ENCODE data around the gene SHISA7. TPM values are rescaled to one million over a fixed set of nuclear protein-coding genes. Genes with fewer than 3 reads are reported as not detected.

SHISA7 gene
- polyA plus RNA-seq, 3 donors = 0.01 TPM; not detected in 2

GRCh38 chr19:55455576-55456235, 12.6 kb upstream of the SHISA7 start:
- H3K4me1 Mint-ChIP-seq = peaks cover 17% of the 10 kb centered on the region
- DNase-seq = no peak
- intact Hi-C loops (cut with micrococcal nuclease) = loop anchor here (10.0 kb wide), 2 partner anchors 161 to 311 kb away; partner anchors contain the start of gene TNNT1 (in 1 of the 2)
- peaks cover 10 to 24% of the 10 kb centered on the region in 2 donors for H3K27me3 ChIP-seq (ENCODE audit: control insufficient read depth in 2 of 2, insufficient read depth in 2 of 2, low read length in 2 of 2)
- no peak overlapping the region for H3K9ac ChIP-seq (ENCODE audit: insufficient read depth, low read length, poor library complexity, severe bottlenecking)
- H3K27ac Mint-ChIP-seq = peak overlapping the region in 1 of 7 donors; percentile 42
- H3K4me1 ChIP-seq (ENCODE audit: control insufficient read depth in 1 of 2, insufficient read depth in 2 of 2, low read length in 2 of 2) = peaks cover 7 to 15% of the 10 kb centered on the region in 2 donors
- H3K36me3 ChIP-seq (replicated peaks in 1 of 2; ENCODE audit: control insufficient read depth in 1 of 2, insufficient read depth in 2 of 2, low read length in 2 of 2) = peaks cover 0 to 5% of the 10 kb centered on the region in 2 donors
- peaks cover 3% of the 10 kb centered on the region for H4K20me1 ChIP-seq (ENCODE audit: insufficient read depth, low read length)
- no peak overlapping the region for H3K27ac ChIP-seq (ENCODE audit: low read depth in 1 of 2, low read length in 2 of 2)
- no peak overlapping the region for H3K4me2 ChIP-seq (replicated peaks; ENCODE audit: extremely low read depth, low read length, poor library complexity, severe bottlenecking)
- no peak overlapping the region for H3K4me3 ChIP-seq (replicated peaks in 1 of 3; ENCODE audit: low read depth in 2 of 3, low read length in 3 of 3)
- H3K36me3 Mint-ChIP-seq = peaks cover 17 to 29% of the 10 kb centered on the region in 2 donors
- 63% methylated on average over 9 of the region's 11 CpGs for WGBS (ENCODE audit: insufficient coverage)
- no peak overlapping the region for H2AFZ ChIP-seq (ENCODE audit: insufficient read depth, low read depth, low read length, poor library complexity, severe bottlenecking)
- no peak for TF ChIP-seq CTCF (IDR thresholded peaks at IDR 0.05)
- H3K9me3 ChIP-seq (replicated peaks in 1 of 2; ENCODE audit: control insufficient read depth in 1 of 2, insufficient read depth in 1 of 2, low read length in 2 of 2) = peaks cover 5 to 7% of the 10 kb centered on the region in 2 donors
- H3K27me3 Mint-ChIP-seq (ENCODE audit: low read depth in 3 of 3) = peaks cover 22 to 31% (median 25%) of the 10 kb centered on the region in 3 donors
- H3K79me2 ChIP-seq (ENCODE audit: insufficient read depth, low read length) = no peaks in the 10 kb centered on the region
- H3K4me3 Mint-ChIP-seq = no peak overlapping the region
- H3K9me3 Mint-ChIP-seq = peaks cover 0 to 14% (median 9%) of the 10 kb centered on the region in 7 donors

GRCh38 chr19:55454787-55455243, 11.7 kb upstream of the SHISA7 start:
- peaks cover 27 to 36% (median 29%) of the 10 kb centered on the region in 3 donors for H3K27me3 Mint-ChIP-seq (ENCODE audit: low read depth in 3 of 3)
- no peak overlapping the region for H3K27ac ChIP-seq (ENCODE audit: low read depth in 1 of 2, low read length in 2 of 2)
- TF ChIP-seq CTCF (IDR thresholded peaks at IDR 0.05) = peak; percentile 62
- no peak overlapping the region for H3K27ac Mint-ChIP-seq
- H3K27me3 ChIP-seq (ENCODE audit: control insufficient read depth in 2 of 2, insufficient read depth in 2 of 2, low read length in 2 of 2) = peaks cover 10 to 31% of the 10 kb centered on the region in 2 donors
- H3K4me2 ChIP-seq (replicated peaks; ENCODE audit: extremely low read depth, low read length, poor library complexity, severe bottlenecking) = no peak overlapping the region
- H3K9ac ChIP-seq (ENCODE audit: insufficient read depth, low read length, poor library complexity, severe bottlenecking) = no peak overlapping the region
- peaks cover 3% of the 10 kb centered on the region for H4K20me1 ChIP-seq (ENCODE audit: insufficient read depth, low read length)
- peaks cover 0 to 5% of the 10 kb centered on the region in 2 donors for H3K36me3 ChIP-seq (replicated peaks in 1 of 2; ENCODE audit: control insufficient read depth in 1 of 2, insufficient read depth in 2 of 2, low read length in 2 of 2)
- H3K9me3 ChIP-seq (replicated peaks in 1 of 2; ENCODE audit: control insufficient read depth in 1 of 2, insufficient read depth in 1 of 2, low read length in 2 of 2) = peaks cover 5 to 7% of the 10 kb centered on the region in 2 donors
- H3K36me3 Mint-ChIP-seq = peaks cover 17 to 29% of the 10 kb centered on the region in 2 donors
- H3K79me2 ChIP-seq (ENCODE audit: insufficient read depth, low read length) = no peaks in the 10 kb centered on the region
- peak in 2 of 3 donors; percentile 16 to 34 for DNase-seq
- peaks cover 5 to 10% of the 10 kb centered on the region in 2 donors for H3K4me1 ChIP-seq (ENCODE audit: control insufficient read depth in 1 of 2, insufficient read depth in 2 of 2, low read length in 2 of 2)
- peaks cover 9% of the 10 kb centered on the region for H3K4me1 Mint-ChIP-seq
- WGBS (ENCODE audit: insufficient coverage) = 81% methylated on average over 8 of the region's 14 CpGs
- peaks cover 0 to 14% (median 9%) of the 10 kb centered on the region in 7 donors for H3K9me3 Mint-ChIP-seq
- intact Hi-C loops (cut with micrococcal nuclease) = loop anchor here (10.0 kb wide), 2 partner anchors 160 to 310 kb away; partner anchors contain the start of gene TNNT1 (in 1 of the 2)
- no peak overlapping the region for H3K4me3 Mint-ChIP-seq
- no peak overlapping the region for H3K4me3 ChIP-seq (replicated peaks in 1 of 3; ENCODE audit: low read depth in 2 of 3, low read length in 3 of 3)
- H2AFZ ChIP-seq (ENCODE audit: insufficient read depth, low read depth, low read length, poor library complexity, severe bottlenecking) = no peak overlapping the region

Measured in CD14-positive monocyte (primary cell).